Ishikawa (cell line): ENCODE results near the gene KMT2E.

Experiments
- CEBPB ChIP-seq: IDR thresholded peaks from 2 replicates; pipeline ENCODE4 v1.6.1; 2012
- CREB1 ChIP-seq: IDR thresholded peaks from 2 replicates; pipeline ENCODE4 v1.6.1; 2012; ENCODE audit warnings: low read depth
- EGR1 ChIP-seq: IDR thresholded peaks from 2 replicates; pipeline ENCODE4 v1.6.1; 2012
- EP300 ChIP-seq: IDR thresholded peaks from 2 replicates; pipeline ENCODE4 v1.6.1; 2012; ENCODE audit warnings: borderline replicate concordance
- FOXM1 ChIP-seq: IDR thresholded peaks from 2 replicates; pipeline ENCODE4 v1.6.1; 2012; ENCODE audit warnings: low read depth, borderline replicate concordance
- NFIC ChIP-seq: IDR thresholded peaks from 2 replicates; pipeline ENCODE4 v1.6.1; 2012
- RAD21 ChIP-seq: IDR thresholded peaks from 2 replicates; pipeline ENCODE4 v1.6.1; 2012; ENCODE audit warnings: low read depth
- TAF1 ChIP-seq: IDR thresholded peaks from 2 replicates; pipeline ENCODE4 v1.6.1; 2012; ENCODE audit warnings: low read depth, mild to moderate bottlenecking
- TCF12 ChIP-seq: IDR thresholded peaks from 2 replicates; pipeline ENCODE4 v1.6.1; 2012; ENCODE audit warnings: low read depth
- TEAD4 ChIP-seq: IDR thresholded peaks from 2 replicates; pipeline ENCODE4 v1.6.1; 2012
- YY1 ChIP-seq: IDR thresholded peaks from 2 replicates; pipeline ENCODE4 v1.6.1; 2012; ENCODE audit warnings: low read depth
- ZBTB7A ChIP-seq: IDR thresholded peaks from 2 replicates; pipeline ENCODE4 v1.6.1; 2012; ENCODE audit warnings: low read depth
- TF ChIP-seq, protein P1 (sequence below): IDR thresholded peaks from 2 replicates; pipeline ENCODE4 v1.6.1; 2012; ENCODE audit warnings: low read depth, mild to moderate bottlenecking
- TF ChIP-seq, protein P2 (sequence below): IDR thresholded peaks from 2 replicates; pipeline ENCODE4 v1.6.1; 2012
- TF ChIP-seq, protein P3 (sequence below): IDR thresholded peaks from 2 replicates; pipeline ENCODE4 v1.6.1; 2012

Gene KMT2E

GRCh38 chr7:105007298-105007697 lies 6.7 kb upstream of the KMT2E start:
- TF ChIP-seq CREB1 (no peak), RAD21 (no peak), ZBTB7A (no peak), EP300 (no peak), YY1 (no peak), CEBPB (no peak), FOXM1 (no peak), TEAD4 (no peak), NFIC (no peak), EGR1 (no peak), TCF12 (no peak), TAF1 (no peak)
- TF ChIP-seq, protein P1, sequence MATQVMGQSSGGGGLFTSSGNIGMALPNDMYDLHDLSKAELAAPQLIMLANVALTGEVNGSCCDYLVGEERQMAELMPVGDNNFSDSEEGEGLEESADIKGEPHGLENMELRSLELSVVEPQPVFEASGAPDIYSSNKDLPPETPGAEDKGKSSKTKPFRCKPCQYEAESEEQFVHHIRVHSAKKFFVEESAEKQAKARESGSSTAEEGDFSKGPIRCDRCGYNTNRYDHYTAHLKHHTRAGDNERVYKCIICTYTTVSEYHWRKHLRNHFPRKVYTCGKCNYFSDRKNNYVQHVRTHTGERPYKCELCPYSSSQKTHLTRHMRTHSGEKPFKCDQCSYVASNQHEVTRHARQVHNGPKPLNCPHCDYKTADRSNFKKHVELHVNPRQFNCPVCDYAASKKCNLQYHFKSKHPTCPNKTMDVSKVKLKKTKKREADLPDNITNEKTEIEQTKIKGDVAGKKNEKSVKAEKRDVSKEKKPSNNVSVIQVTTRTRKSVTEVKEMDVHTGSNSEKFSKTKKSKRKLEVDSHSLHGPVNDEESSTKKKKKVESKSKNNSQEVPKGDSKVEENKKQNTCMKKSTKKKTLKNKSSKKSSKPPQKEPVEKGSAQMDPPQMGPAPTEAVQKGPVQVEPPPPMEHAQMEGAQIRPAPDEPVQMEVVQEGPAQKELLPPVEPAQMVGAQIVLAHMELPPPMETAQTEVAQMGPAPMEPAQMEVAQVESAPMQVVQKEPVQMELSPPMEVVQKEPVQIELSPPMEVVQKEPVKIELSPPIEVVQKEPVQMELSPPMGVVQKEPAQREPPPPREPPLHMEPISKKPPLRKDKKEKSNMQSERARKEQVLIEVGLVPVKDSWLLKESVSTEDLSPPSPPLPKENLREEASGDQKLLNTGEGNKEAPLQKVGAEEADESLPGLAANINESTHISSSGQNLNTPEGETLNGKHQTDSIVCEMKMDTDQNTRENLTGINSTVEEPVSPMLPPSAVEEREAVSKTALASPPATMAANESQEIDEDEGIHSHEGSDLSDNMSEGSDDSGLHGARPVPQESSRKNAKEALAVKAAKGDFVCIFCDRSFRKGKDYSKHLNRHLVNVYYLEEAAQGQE: no peak
- TF ChIP-seq, protein P2, sequence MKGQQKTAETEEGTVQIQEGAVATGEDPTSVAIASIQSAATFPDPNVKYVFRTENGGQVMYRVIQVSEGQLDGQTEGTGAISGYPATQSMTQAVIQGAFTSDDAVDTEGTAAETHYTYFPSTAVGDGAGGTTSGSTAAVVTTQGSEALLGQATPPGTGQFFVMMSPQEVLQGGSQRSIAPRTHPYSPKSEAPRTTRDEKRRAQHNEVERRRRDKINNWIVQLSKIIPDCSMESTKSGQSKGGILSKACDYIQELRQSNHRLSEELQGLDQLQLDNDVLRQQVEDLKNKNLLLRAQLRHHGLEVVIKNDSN: no peak
- TF ChIP-seq, protein P3, sequence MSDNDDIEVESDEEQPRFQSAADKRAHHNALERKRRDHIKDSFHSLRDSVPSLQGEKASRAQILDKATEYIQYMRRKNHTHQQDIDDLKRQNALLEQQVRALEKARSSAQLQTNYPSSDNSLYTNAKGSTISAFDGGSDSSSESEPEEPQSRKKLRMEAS: no peak

- no peak for TF ChIP-seq TEAD4
- no peak for TF ChIP-seq YY1
- TF ChIP-seq TAF1: no peak
- TF ChIP-seq TCF12: no peak
- TF ChIP-seq EGR1: no peak
- TF ChIP-seq, protein P2: no peak
- TF ChIP-seq RAD21: no peak
- no peak for TF ChIP-seq NFIC
- TF ChIP-seq CREB1: no peak
- TF ChIP-seq, protein P1: no peak
- TF ChIP-seq ZBTB7A: no peak
- TF ChIP-seq FOXM1: no peak
- no peak for TF ChIP-seq EP300
- no peak for TF ChIP-seq CEBPB
- TF ChIP-seq, protein P3: no peak
Measured at GRCh38 chr7:105009667-105010503, 4.1 kb upstream of the KMT2E start.

DNA sequence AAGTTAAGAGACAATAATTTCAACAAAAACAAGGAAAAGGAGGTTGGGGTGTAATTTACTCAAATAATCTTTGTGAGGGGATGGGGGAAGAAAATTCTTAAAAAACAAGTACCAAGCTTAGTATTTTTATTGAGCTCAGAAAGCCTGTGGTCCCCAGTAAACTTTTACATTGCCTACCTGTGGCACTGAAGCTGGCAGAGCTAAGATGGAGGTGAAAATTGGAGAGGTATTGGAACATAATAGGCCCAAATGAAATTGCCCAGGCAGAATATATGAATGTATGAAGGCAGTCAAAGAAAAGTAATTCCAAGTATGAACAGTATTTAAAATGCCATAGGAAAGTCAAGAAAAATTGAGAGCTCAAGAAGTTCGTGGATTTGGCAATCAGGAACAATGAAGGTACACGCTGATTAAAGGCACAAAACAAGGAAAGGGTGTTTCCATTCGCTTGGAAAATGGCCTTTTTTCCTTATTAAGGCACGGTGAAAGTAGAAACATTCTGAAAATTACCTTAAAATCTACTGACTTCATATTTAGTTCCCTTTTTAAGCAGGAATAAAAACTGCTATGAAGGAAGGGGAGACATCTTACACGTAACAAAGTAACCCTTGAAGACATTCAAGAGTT lies 3.4 kb upstream of the KMT2E start:
- TF ChIP-seq RAD21 (no peak), NFIC (no peak), EP300 (no peak), CEBPB (no peak), YY1 (no peak), FOXM1 (no peak), TCF12 (no peak), TAF1 (no peak), EGR1 (no peak), TEAD4 (no peak)
- TF ChIP-seq, protein P2: no peak
- TF ChIP-seq, protein P1: no peak
- TF ChIP-seq, protein P3: no peak
